Activated CD8-positive, alpha-beta memory T cell treated with anti-CD3 and anti-CD28 coated beads for 1 hour (primary cell): Measurements from ENCODE around the gene HBS1L.

Experiments
- DNase-seq, 2 donors: peaks; one replicate each; pipeline ENCODE4 v3.0.0-alpha.2; 2020; ENCODE audit warnings: low read depth in 1 of 2; ENCODE audit errors: extremely low read depth in 1 of 2

The HBS1L gene

GRCh38 chr6:134921276-134921675 is 133.3 kb downstream of the HBS1L start:
- no peak for DNase-seq

- no peak for DNase-seq
These were observed 134.2 kb downstream of the HBS1L start for GRCh38 chr6:134920422-134920821.

GRCh38 chr6:134918418-134918961 is 136.1 kb downstream of the HBS1L start:
- DNase-seq, result no peak

- no peak for DNase-seq
These were observed 143.1 kb downstream of the HBS1L start for GRCh38 chr6:134911547-134911946.

- no peak for DNase-seq
These were observed 144.1 kb downstream of the HBS1L start for GRCh38 chr6:134910593-134910935.
